Inflammatory macrophage treated with lipopolysaccharide for 1 hour (primary cell): Measurements from ENCODE around the gene SHISA3.

ENCODE experiments used
- DNase-seq, 2 donors: peaks; one replicate each; pipeline ENCODE4 v3.0.0-alpha.2; 2020 to 2022

Gene SHISA3

DNA sequence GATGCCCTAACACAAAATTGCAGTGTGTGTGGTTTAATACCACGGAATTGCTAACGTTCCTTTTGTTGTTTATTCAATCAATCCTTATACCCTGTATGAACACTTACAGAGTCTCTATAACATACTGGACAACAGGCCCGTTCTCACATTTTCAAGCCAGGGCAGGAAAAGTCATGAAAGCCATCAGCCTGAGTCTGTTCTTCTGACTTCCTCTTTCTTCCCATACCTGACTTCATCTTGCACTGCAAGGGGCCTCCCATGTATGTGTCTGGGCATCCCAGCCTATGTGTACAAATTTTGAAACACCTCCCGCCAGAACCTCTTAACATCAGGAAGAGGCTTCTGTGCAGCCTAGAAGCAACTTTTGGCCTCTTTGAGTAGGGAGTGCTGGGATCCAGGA, 4.9 kb upstream of the SHISA3 start:
- DNase-seq, result no peak

DNA sequence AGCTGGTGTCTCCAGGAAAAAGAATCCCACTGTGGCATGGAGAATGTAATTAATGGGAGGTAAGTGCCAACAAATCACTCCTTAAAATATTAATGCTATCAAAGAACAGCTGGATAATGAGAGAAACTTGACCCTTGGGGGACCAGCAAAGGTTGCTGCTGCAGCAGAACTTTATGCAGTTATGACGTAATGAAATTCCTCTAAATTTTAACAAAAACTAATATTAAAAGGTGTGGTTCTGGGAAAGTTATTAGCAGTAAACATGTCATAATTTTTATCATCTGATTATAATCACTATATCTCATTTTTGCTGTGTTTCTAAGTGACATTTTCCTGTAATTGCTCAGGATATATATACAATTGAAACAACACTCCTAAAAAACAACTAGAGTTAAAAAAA, 1.7 kb upstream of the SHISA3 start:
- DNase-seq, result no peak

DNA sequence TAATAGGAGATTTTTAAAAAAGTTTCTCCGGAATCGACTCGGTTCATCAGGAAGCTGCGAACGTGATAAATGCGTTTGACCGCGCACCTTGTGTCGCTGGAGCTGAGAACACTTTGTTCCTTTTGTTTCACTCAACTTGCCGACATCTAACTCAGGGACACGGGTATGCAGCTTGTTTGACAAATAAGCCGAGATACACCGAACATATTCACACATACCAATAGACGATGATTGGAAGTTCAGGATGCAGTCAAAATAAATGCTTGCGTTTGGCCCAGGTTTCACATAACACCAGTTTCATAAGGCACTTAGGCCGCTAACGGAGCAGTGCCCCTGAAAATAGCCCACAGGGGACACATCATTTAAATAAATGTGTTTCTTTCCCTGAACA, 932 bp upstream of the SHISA3 start:
- no peak for DNase-seq

DNA sequence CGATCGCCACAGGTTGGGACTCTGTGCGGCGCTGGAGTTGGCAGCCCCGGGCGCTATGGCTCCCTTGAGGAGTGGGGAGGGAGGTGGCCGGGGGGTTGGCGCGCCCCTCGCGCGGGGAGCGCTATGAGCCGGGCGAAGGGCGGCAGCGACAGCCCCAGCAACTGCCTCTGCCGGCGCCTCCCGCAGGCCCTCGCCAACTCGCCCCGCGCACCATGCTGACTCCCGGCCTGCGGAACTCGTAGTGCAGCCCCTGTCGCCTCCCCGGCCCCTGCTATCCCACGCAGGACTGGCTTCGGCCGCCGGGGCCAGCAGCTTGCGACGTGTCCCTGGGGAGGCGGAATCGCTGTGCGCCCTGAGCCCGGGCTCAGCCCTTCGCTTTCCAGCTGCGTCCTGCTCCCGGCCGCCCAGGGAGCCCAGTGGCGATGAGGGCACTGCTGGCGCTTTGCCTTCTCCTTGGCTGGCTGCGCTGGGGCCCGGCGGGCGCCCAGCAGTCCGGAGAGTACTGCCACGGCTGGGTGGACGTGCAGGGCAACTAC, 415 bp downstream of the SHISA3 start:
- DNase-seq, result no peak

DNA sequence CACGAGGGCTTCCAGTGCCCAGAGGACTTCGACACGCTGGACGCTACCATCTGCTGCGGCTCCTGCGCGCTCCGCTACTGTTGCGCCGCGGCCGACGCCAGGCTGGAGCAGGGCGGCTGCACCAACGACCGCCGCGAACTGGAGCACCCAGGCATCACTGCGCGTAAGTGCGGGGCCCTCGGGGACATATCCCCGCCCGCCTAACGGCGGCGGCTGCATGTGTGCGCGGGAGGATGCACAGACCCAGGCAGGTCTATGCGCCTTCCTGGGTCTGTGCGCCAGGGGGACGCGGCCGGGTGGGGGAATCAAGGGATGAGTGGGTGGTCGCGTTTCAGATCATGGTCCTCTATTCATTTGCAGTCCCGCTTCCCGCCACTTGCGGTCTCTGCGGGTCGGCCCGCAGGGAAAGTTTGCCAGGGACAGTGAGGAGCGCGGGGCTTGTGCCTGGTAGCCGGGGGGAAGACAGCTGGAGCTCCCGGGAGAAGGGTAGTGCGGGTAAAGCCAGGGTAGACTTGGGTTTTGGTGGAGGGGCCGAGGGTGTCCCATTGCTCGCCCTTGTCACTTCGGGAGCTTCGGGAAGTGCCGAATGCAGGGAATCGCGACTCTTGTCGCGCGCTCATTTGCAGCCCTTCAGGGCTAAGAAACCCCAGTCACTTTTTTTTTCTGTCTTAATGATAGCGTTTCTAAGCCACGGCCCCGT, 1.0 kb downstream of the SHISA3 start:
- DNase-seq, result no peak

DNA sequence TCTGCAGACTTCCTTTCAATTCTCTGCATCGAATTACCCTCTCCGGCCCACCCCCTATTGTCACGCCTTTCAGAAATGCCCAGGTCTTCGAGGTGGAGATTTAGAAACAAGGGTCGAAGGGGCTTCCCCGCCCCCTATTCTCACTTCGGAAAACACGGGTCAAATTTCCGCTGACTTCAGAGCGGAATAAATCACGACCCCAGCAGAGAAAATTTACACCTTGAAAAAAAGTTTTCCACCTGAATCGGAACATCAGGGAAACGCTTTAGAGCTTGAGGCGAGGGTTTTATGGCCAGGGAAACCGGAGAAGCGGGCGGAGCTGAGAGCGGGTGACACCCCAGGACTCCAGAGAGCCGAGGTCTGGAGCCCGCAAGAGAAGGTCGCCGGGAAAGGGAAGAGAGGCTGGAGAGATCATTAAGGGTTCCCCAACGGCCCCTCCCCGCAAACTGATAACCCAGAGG, 1.6 kb downstream of the SHISA3 start:
- DNase-seq, result no peak

DNA sequence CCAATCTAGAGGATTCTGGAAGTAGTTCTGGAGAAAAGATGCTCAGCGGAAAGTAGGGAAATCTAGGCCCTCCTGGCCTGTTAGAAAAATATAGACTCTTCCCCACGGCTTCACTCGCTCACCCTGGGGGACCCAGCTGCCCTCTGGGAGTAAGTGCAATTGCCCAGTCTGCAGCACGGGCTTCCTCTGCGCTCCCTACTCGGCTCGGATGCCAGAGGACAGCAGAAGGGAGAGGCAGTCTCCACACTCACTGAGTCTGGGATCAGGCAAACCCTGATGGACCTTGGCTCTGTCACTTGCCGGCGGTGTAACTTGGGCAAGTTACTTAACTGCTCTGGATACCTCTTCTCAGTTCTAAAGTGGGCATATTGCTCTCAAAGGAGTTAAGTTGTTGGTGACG, 2.1 kb downstream of the SHISA3 start:
- DNase-seq, result no peak

DNA sequence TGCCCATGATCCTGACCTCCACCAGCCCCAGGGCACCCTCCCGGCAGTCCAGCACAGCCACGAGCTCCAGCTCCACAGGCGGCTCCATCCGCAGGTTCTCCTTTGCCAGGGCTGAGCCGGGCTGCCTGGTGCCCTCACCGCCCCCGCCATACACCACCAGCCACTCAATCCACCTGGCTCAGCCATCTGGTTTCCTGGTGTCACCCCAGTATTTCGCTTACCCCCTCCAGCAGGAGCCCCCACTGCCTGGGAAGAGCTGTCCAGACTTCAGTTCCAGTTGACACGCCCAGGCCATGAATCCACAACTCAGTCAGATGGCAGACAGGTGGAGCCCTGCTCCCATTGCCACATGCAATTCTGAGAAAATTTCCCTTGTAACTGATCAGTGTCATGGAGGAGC, 3.9 kb downstream of the SHISA3 start:
- DNase-seq, result no peak

DNA sequence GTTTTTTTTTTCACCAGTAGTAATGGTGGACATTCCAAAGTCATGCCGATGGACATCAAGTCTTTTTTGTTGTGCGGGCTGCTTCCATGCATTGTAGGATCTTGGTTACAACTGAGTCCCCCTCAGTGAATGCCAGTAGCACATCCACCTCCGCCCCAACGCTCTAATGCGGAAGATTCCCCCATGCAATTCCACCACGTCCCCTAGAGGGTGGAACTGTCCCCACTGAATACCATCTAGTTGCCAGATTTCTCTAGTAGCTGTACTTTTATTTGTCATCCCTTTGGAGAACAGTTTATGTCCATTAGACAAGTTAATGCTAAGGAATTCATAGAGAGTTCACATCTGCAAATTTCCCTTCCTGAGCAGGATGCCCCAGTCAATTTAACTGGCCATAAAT, 6.7 kb downstream of the SHISA3 start:
- no peak for DNase-seq

DNA sequence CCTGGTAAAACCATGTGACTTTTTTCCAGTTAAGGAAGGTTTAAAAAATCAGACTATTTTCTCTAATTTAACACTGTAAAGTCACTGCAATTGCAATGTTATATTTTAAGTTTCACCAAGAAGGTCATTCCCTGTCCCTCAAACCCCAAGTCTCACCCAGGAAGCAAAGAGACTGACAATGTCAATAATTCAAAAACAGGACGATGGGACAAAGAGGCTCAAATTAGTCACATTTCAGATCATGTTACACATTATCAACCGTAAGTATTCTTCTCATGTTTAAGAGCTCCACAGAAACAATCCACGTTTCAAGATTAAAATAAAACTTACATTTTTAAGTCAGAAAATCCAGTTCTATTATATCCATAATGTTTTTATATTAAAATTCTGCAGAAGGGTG, 13.2 kb downstream of the SHISA3 start:
- no peak for DNase-seq

DNA sequence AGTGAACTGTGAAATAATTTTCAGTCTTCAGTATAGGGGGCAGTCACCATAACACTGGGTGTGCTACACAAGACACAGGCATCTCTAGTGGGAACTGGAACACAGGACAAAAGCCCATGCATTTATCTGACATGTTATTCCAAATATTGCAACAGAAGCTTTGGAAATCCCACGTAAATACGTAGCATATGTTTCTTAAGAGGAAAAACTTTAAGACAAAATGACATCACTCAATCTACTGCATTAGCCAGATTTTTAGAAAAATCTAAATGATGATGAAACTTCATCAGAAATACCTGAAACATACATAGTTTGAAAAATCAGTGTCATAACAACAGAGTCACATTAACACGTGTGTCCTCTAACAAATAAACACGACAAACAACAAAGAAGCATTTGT, 14.5 kb downstream of the SHISA3 start:
- DNase-seq, result no peak

DNA sequence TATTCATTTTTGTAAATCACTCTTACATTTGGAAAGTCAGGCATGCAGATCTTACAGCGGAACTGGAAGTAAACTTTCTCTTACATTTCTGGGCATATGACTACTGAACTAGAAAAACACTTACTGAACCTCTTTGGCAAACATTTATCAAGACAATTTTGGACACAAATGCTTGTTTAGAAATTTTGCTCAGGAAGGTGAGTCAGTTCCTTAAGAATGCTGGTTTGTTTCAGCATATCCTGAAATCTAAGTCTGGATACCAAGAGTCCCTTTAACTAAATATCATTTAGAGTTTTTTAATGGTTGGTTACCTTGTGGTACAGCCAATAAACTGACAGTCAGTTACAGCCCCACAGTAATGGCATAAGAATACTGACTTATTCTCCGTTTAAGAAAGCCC, 15.0 kb downstream of the SHISA3 start:
- no peak for DNase-seq

DNA sequence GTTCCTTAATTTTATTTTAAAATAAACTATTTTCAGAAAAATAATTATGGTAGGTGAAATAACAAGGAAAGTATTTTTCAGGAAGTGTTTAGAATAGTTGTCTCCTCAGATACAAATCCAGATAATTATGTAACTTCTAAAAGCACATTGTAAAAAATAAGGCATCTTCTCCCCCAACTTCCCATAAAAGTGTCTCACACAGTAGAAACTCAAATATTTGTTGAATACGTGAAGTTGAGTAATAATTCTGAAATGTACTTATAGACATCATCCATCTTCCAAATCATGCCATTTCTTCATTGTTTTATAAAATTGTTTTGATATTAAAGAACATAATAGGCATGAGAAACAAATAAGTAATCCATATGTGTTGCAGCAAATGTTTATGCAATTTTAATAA, 18.0 kb downstream of the SHISA3 start:
- no peak for DNase-seq

DNA sequence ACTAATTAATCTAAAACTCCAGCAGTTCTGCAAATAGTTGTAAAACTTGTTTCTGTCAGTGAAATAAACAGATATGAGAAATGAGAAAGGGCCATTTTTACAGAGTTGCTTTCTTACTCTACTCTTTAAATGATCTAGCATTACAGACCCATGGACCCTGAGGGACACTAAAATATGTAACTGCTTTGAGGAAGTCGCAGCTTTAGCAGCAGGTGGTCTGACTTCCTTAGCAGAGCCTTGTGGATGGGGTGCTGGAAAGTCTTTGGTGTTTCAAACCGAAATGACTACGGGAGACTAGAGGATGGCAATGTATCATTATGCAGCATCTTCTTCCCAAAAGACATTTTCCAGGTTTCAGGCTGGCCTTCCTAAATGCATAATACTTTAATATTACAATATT, 18.7 kb downstream of the SHISA3 start:
- no peak for DNase-seq

DNA sequence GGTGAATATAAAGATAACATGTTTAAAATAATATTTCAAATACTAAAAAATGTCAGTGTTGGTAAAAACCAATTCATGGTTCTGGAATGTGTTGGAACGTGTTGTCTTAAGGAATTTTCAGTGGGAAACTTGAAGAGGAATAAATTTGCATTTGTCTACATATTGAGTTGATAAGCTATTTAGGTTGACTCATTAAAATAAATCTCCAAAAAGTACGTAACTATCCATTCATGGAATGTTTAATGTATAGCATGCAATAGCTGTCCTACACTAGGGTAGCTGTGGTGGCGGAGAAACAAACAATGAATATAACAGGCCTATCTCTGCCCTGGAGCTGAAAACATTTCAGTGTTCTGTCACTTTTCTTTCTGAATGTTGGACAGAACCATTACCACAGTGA, 20.3 kb downstream of the SHISA3 start:
- DNase-seq, result no peak

DNA sequence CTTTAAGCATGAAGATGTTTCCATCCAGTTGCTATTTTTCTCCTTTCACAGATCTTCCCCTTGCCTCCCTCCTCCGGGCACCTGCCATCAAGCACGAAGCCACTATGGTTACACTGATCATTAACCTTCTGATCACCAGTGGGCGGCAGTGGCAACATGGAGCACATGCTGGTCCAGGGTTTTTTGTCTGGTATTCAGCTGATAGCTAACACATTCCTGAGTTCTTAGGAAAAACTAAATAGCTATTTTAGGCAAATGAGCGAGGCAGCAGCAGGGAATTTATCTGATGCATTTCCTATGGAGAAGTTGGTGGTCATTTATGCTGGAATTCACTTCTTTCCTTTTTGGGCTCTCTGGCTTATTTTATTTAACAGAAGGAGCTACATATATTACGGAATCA, 22.9 kb downstream of the SHISA3 start:
- DNase-seq, result no peak

DNA sequence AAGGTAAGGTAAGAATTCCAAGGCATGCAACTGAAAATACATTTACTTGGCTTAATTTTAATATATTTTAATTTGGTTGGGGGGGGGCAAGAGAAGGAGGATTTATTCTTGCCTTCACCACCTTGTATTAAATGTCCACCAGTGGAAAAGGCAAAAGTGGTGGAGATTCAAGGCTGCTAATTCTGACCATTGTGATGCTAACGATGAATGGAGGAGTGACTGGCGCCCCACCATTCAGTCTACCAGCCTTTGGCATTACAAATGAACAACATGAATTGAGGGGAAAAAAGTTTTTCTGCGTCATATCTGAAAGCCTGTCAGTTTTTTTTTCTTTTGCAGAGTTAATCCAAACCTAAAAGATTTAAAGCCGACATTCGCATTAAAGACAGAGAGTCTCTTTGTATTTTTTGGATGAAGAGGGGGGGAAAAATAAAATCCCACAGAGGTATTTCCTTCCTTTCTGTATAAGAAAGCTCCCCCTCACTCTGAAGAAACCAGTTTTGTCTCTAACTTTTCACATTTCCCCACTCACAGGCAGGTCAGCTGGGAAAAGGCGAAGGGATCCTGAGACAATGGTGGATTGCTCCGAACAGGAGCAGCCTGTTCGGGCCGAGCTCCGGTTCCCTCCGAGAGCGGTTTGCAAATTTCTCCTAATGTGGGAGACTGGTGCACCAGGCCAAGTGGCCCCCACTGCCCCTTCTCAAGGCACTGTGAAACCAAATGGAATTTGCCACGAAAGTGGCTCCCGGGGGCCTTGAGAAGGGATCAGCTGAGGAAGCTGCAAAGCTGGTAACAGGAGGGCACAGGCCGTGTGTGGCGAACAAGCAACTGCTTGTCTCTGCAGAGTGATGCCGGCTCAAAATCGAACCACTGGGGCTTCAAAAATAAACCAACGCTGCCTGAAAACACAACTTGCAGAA, 28.1 kb downstream of the SHISA3 start:
- DNase-seq, result no peak

DNA sequence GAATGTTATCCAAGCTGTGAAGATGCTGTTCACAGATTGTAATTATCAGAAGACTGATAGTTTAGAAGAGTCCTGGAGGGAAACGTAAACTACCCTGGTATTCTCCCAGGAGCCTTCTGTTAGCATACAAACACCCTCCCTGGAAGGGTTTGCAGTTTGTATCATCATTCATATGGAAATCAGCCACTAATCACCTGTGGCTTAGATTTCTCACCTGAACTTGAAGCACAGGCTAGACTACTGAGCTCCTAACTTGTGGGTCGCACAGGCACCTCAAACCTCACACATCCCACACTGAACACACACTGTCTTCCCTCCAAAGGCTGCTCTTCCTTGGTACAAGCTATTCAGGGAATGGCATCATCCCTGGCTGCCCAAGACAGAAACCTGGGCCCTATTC, 30.7 kb downstream of the SHISA3 start:
- no peak for DNase-seq

DNA sequence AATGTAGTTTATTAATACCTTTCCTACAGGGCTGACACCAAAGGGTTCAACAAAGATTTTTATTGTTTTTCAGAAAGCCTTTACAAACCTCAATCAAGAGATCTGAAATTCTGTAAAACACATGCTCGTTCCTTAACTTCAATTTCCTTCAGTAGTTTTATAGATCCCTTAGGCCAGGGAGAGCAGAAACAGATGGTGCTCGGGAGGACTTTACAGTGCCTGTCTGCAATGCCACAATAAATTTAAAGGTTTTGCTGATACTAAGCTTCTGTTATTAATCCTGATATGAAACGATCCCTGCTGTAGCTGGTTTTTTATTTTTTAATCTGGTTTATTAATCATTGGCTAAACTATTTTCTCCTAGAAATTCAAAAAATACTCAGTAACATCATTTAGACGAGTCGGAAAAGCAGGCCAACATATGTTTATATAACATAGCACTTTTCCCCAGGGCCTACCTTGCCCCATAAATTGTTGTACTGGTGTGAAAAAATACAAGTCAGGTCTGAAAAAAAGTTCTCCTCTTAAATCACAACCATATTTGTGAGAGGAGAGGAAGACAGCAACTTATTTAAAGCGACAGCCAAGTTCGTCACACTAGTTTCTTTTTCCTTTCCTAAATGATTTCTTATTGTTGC, 39.8 kb downstream of the SHISA3 start:
- no peak for DNase-seq

DNA sequence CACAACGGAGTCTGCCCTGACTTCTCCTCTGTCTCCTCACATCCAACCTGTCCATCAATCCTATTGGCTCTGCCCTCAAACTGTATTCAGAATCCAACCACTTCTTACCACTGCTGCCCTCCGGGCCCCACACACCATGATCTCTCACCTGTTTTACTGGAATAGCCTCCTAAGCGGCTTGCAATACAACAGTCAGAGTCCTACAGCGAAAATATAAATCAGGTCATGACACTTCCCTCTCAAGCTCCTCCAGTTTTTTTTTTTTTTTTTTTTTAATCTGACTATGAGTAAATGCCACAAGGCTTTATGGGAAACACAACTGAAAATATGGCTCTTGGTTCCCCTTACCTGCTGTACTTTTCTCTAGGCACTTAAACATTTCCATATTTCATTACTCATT, 42.8 kb downstream of the SHISA3 start:
- no peak for DNase-seq

DNA sequence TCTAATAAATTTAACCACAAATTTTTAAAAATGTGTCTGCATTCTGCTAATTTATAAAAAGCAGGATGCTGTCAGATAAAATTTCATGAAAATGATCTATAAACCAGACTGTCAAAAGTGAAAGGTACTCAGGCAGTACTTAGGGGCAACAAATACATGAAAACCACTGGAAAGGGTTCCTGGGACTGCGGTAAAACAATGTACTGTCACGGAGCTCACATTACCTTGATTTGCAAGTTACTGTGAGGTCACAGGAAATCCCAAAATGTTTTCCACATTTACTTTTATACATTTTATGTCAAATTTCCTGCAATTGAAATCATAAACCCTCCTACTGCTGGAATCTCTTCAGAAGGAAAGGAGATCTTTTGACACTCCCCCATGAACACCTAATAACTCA, 45.3 kb downstream of the SHISA3 start:
- no peak for DNase-seq

DNA sequence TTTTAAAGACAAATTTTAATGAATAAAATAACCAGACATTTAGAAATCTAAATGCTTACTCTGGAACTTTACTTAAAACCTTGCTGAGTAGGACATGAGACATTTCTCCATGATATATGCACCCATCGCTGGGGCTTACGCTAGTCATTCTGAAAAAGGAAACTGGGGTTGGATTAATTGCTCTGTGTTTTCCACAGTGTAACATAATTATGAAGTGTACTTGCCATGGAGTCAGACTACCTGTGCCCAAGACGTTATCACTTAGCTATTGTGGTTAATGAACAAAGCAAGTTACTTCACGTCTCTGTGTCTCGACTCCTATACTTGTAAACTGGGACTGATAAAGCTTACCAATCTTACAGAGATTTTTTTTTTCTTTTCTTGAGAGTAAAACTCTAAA, 47.8 kb downstream of the SHISA3 start:
- no peak for DNase-seq

DNA sequence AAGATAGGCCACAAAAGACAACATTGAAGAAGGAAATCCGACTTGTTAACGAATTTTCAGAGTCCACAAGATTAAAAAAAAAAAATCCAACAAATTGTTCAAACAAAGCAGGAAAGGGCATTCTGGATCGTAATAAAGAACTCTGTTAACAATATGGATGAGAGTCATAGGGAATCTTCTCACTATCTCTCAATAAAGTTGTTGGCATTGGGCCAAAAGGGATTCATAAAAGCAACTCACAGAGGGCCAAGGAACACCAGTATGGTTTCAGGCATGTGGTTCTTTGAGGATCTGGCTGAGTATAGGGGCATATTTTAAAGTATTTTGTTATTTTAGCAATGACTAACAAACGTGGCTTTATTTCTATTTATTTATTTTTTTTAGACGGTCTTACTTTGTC, 49.5 kb downstream of the SHISA3 start:
- no peak for DNase-seq
